Measurements from ENCODE around the gene DOK7. TPM values are rescaled to one million over a fixed set of nuclear protein-coding genes. Genes with fewer than 3 reads are reported as not detected.

The DOK7 gene
- total RNA-seq, 1 donor from 2014 or later: 7.4 TPM

- DNase-seq (ENCODE audit: low spot score): peak; percentile 32
Measured at GRCh38 chr4:3462321-3462789, 751 bp upstream of the DOK7 start.

- no peak for DNase-seq (ENCODE audit: low spot score)
Measured at GRCh38 chr4:3463556-3464348, 646 bp downstream of the DOK7 start.

GRCh38 chr4:3464349-3464905 lies 1.3 kb downstream of the DOK7 start:
- DNase-seq (ENCODE audit: low spot score): no peak

- DNase-seq (ENCODE audit: low spot score): no peak
Measured at GRCh38 chr4:3464911-3465697, 2.0 kb downstream of the DOK7 start.

GRCh38 chr4:3465698-3466671 lies 2.9 kb downstream of the DOK7 start:
- DNase-seq (ENCODE audit: low spot score): no peak

- DNase-seq (ENCODE audit: low spot score): no peak
Measured at GRCh38 chr4:3466691-3467600, 3.8 kb downstream of the DOK7 start.

GRCh38 chr4:3467601-3468031 lies 4.5 kb downstream of the DOK7 start:
- no peak for DNase-seq (ENCODE audit: low spot score)

- no peak for DNase-seq (ENCODE audit: low spot score)
Measured at GRCh38 chr4:3468154-3468553, 5.0 kb downstream of the DOK7 start.

- no peak for DNase-seq (ENCODE audit: low spot score)
Measured at GRCh38 chr4:3468804-3469203, 5.7 kb downstream of the DOK7 start.

- DNase-seq (ENCODE audit: low spot score): no peak
Measured at GRCh38 chr4:3469386-3470243, 6.5 kb downstream of the DOK7 start.

GRCh38 chr4:3470244-3471097 lies 7.4 kb downstream of the DOK7 start:
- DNase-seq (ENCODE audit: low spot score): no peak

- no peak for DNase-seq (ENCODE audit: low spot score)
Measured at GRCh38 chr4:3471098-3471760, 8.1 kb downstream of the DOK7 start.

- DNase-seq (ENCODE audit: low spot score): no peak
Measured at GRCh38 chr4:3471886-3472285, 8.8 kb downstream of the DOK7 start.

- DNase-seq (ENCODE audit: low spot score): no peak
Measured at GRCh38 chr4:3472411-3473141, 9.5 kb downstream of the DOK7 start.

GRCh38 chr4:3473181-3473950 lies 10.3 kb downstream of the DOK7 start:
- no peak for DNase-seq (ENCODE audit: low spot score)
